SK-N-SH (cell line): ENCODE measurements around the gene MTA3. TPM values are rescaled to one million over a fixed set of nuclear protein-coding genes. Genes with fewer than 3 reads are reported as not detected.

Experiments
- CTCF ChIA-PET: fragments of 300-600, 350-600 bp; formaldehyde crosslinking; extraction: SDS; loops from one replicate; lab custom pipeline; 2021; lab: Yijun Ruan, JAX
- POLR2A ChIA-PET: fragments of 350-600 bp; sonication (Branson Sonifier 250); formaldehyde crosslinking; extraction: SDS; loops from one replicate; lab custom pipeline; 2020; ENCODE audit warnings: antibody characterized with exemption, inconsistent platforms; lab: Yijun Ruan, JAX
- DNase-seq: peaks from one replicate; pipeline ENCODE4 v3.0.0; 2012
- H2AFZ ChIP-seq: fragments of 200-600 bp; sonication (generic); 2 replicates; pipeline ENCODE4 v1.8.1; 2016; ENCODE audit warnings: antibody characterized with exemption, mild to moderate bottlenecking, low read depth
- H3F3A ChIP-seq: fragments of 200-600 bp; sonication (generic); replicated peaks from 2 replicates; pipeline ENCODE3; 2016; ENCODE audit warnings: antibody characterized with exemption, mild to moderate bottlenecking; ENCODE audit not compliant: insufficient read depth
- H3K27ac ChIP-seq, 2 experiments: fragments of 200-500 bp in 1 of 2; fragments of 200-600 bp in 1 of 2; sonication (Bioruptor generic) in 1 of 2; sonication (generic), shearing (Covaris generic) in 1 of 2; 2 replicates each; pipeline versions ENCODE4 v1.5.1 to v1.6.1; 2014 to 2016; ENCODE audit warnings: low read depth in 2 of 2, inconsistent platforms in 1 of 2, low read length in 1 of 2, mild to moderate bottlenecking in 1 of 2, mixed read lengths in 1 of 2
- H3K27me3 ChIP-seq: fragments of 200-600 bp; sonication (generic), shearing (Covaris generic); 2 replicates; pipeline ENCODE4 v1.6.1; 2016; ENCODE audit warnings: mixed run types; ENCODE audit not compliant: insufficient read depth
- H3K36me3 ChIP-seq, 2 experiments: fragments of 200-500 bp in 1 of 2; fragments of 200-600 bp in 1 of 2; sonication (Bioruptor generic) in 1 of 2; sonication (generic) in 1 of 2; replicated peaks in 1 of 2; 2 replicates each; pipeline versions ENCODE3 to v1.5.1; 2014 to 2016; ENCODE audit warnings: low read length in 1 of 2, mild to moderate bottlenecking in 1 of 2; ENCODE audit not compliant: insufficient read depth in 2 of 2, control insufficient read depth in 1 of 2
- H3K4me1 ChIP-seq, 2 experiments: fragments of 200-500 bp in 1 of 2; fragments of 200-600 bp in 1 of 2; sonication (Bioruptor generic) in 1 of 2; sonication (generic), shearing (Covaris generic) in 1 of 2; 2 replicates each; pipeline versions ENCODE4 v1.5.1 to v1.6.1; 2014 to 2016; ENCODE audit warnings: low read depth in 1 of 2, low read length in 1 of 2, mixed run types in 1 of 2; ENCODE audit not compliant: insufficient read depth in 2 of 2, control insufficient read depth in 1 of 2
- H3K4me2 ChIP-seq: fragments of 200-600 bp; sonication (generic), shearing (Covaris generic); 2 replicates; pipeline ENCODE4 v1.6.1; 2017; ENCODE audit warnings: mixed run types
- H3K4me3 ChIP-seq, 2 experiments: fragments of 200-500 bp in 1 of 2; fragments of 200-600 bp in 1 of 2; sonication (Bioruptor generic) in 1 of 2; sonication (generic), shearing (Covaris generic) in 1 of 2; 2 replicates each; pipeline versions ENCODE4 v1.5.1 to v1.8.1; 2014 to 2016; ENCODE audit warnings: low read depth in 2 of 2, inconsistent platforms in 1 of 2, low read length in 1 of 2, mild to moderate bottlenecking in 1 of 2, mixed read lengths in 1 of 2, moderate library complexity in 1 of 2
- H3K79me2 ChIP-seq: fragments of 200-600 bp; sonication (generic); 2 replicates; pipeline ENCODE4 v1.8.1; 2017; ENCODE audit warnings: mild to moderate bottlenecking; ENCODE audit not compliant: insufficient read depth
- H3K9ac ChIP-seq: fragments of 200-600 bp; sonication (generic); 2 replicates; pipeline ENCODE4 v1.6.1; 2017; ENCODE audit warnings: mixed run types
- H3K9me2 ChIP-seq: fragments of 200-600 bp; sonication (generic); 2 replicates; pipeline ENCODE4 v1.6.1; 2017; ENCODE audit warnings: mixed run types
- H3K9me3 ChIP-seq: fragments of 200-600 bp; sonication (generic); 2 replicates; pipeline ENCODE4 v1.6.1; 2017; ENCODE audit warnings: mixed run types, mild to moderate bottlenecking, moderate library complexity
- H4K20me1 ChIP-seq: fragments of 200-600 bp; sonication (generic); 2 replicates; pipeline ENCODE4 v1.6.1; 2017; ENCODE audit warnings: mild to moderate bottlenecking, mixed run types; ENCODE audit not compliant: insufficient read depth
- CHD2 ChIP-seq: fragments of 150-350 bp; IDR thresholded peaks from 2 replicates; pipeline ENCODE4 v1.6.1; 2018; ENCODE audit warnings: low read length; ENCODE audit not compliant: partially characterized antibody
- ELF1 ChIP-seq: IDR thresholded peaks from 2 replicates; pipeline ENCODE4 v1.4.0; 2012
- EP300 ChIP-seq, 2 experiments: IDR thresholded peaks; 2 replicates each; pipeline versions ENCODE4 v1.4.0 to v1.6.1; 2012; ENCODE audit warnings: borderline replicate concordance in 1 of 2, low read depth in 1 of 2, low read length in 1 of 2
- EZH2phosphoT487 ChIP-seq: fragments of 200-600 bp; sonication (generic); IDR thresholded peaks from 2 replicates; pipeline ENCODE4 v1.6.1; 2017; ENCODE audit warnings: low read depth, mixed run types, mild to moderate bottlenecking, antibody characterized with exemption, moderate library complexity, borderline replicate concordance
- FOSL2 ChIP-seq: IDR thresholded peaks from 2 replicates; pipeline ENCODE4 v1.4.0; 2012; ENCODE audit warnings: low read depth, mild to moderate bottlenecking, moderate library complexity, borderline replicate concordance
- FOXM1 ChIP-seq: IDR thresholded peaks from 2 replicates; pipeline ENCODE4 v1.4.0; 2012; ENCODE audit warnings: low read depth, mild to moderate bottlenecking
- GABPA ChIP-seq: IDR thresholded peaks from 2 replicates; pipeline ENCODE4 v1.4.0; 2012; ENCODE audit warnings: low read depth, mild to moderate bottlenecking
- MXI1 ChIP-seq: IDR thresholded peaks from 2 replicates; pipeline ENCODE4 v1.6.1; 2012; ENCODE audit warnings: mild to moderate bottlenecking, low read depth, low read length, improper control_type of control experiment
- NFIC ChIP-seq: IDR thresholded peaks from 2 replicates; pipeline ENCODE4 v1.4.0; 2012; ENCODE audit warnings: borderline replicate concordance
- RAD21 ChIP-seq: IDR thresholded peaks from 2 replicates; pipeline ENCODE4 v1.6.1; 2012; ENCODE audit warnings: mild to moderate bottlenecking, low read length
- RFX5 ChIP-seq: IDR thresholded peaks from 2 replicates; pipeline ENCODE4 v1.6.1; 2012; ENCODE audit warnings: mild to moderate bottlenecking, improper control_type of control experiment, low read length
- RXRA ChIP-seq: IDR thresholded peaks from 2 replicates; pipeline ENCODE4 v1.4.0; 2012; ENCODE audit warnings: low read depth, mild to moderate bottlenecking, borderline replicate concordance
- SIN3A ChIP-seq: IDR thresholded peaks from 2 replicates; pipeline ENCODE4 v1.6.1; 2012; ENCODE audit warnings: low read depth, mild to moderate bottlenecking, low read length, moderate library complexity, borderline replicate concordance
- SMC3 ChIP-seq: IDR thresholded peaks from 2 replicates; pipeline ENCODE4 v1.6.1; 2012; ENCODE audit warnings: low read depth, low read length, improper control_type of control experiment
- TAF1 ChIP-seq: IDR thresholded peaks from 2 replicates; pipeline ENCODE4 v1.6.1; 2012; ENCODE audit warnings: low read depth, mild to moderate bottlenecking, low read length, moderate library complexity, borderline replicate concordance
- TCF12 ChIP-seq: IDR thresholded peaks from 2 replicates; pipeline ENCODE4 v1.4.0; 2012
- TEAD4 ChIP-seq: IDR thresholded peaks from 2 replicates; pipeline ENCODE4 v1.4.0; 2012; ENCODE audit warnings: mild to moderate bottlenecking, borderline replicate concordance; ENCODE audit not compliant: insufficient read depth
- WGBS: methylation state at CpG from one replicate; pipeline ENCODE4 v1.1.6; 2017; ENCODE audit warnings: low lambda C conversion rate; 5-methylcytosine and 5-hydroxymethylcytosine counted together
- polyA plus RNA-seq, 3 experiments: library from polyadenylated mRNA; depleted of rRNA; stranded (reverse); fragments of >200 nt; gene quantifications; 2 replicates each; pipeline ENCODE4 v1.2.3, GENCODE V29; 2012
- TF ChIP-seq, protein P1 (sequence below): fragments of 200-600 bp; sonication (generic); IDR thresholded peaks from 2 replicates; pipeline ENCODE4 v1.6.1; 2017; ENCODE audit warnings: antibody characterized with exemption, mild to moderate bottlenecking, moderate library complexity
- TF ChIP-seq, protein P2 (sequence below): IDR thresholded peaks from 2 replicates; pipeline ENCODE4; 2012
- TF ChIP-seq, protein P3 (sequence below): IDR thresholded peaks from 2 replicates; pipeline ENCODE4 v1.4.0; 2012; ENCODE audit warnings: low read depth, borderline replicate concordance

The MTA3 gene
- polyA plus RNA-seq, 1 of the 3 experiments (the other 2 are of a cell fraction): 30.8 TPM

DNA sequence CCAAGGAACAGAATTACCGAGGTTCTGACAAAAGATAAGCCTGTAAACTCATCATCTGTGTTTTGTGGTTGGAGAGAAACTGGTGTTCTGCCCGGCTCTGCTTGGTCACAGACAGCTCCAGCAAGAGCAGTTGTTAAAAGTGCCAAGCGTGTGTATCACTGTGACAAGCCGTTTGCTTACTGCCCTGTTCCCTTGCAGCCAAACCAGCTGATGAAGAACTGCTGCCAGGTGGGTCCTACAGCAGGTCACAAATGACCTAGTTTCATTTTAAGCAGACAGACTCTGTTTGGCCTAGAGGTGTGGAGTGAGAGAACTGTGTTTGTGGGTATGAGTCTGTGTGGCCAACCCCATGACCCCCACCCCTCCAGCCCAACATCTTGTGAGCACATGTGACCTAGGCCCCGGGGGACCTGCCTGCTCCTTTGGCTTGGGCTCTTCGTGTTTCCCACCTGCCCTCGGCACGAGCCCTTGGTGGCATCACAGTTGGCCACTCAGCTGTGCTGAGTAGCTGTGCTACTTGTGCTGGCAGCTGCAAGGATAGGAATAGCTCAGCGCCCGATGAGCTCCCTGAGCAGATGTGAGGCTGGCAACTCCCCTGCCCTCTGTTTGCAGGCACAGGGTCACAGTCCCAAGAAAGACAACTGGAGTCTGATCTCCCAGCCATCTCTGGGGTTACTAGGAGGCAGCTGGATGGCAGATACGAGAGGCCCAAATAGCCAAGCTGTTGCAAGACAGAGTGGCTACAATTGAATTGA is 185.8 kb downstream of the MTA3 start:
- no peaks in the 10 kb centered on the region for H3K27me3 ChIP-seq
- TF ChIP-seq SMC3 (no peak), EP300 (IDR thresholded peaks at IDR 0.05; ENCODE audit: borderline replicate concordance in 1 of 2, low read depth in 1 of 2, low read length in 1 of 2) (0 out of 4 replicates have a peak, but pooled peaks of 1 of the 2 experiments have one; percentile 31)
- H3K9me3 ChIP-seq: no peaks in the 10 kb centered on the region
- H4K20me1 ChIP-seq: no peaks in the 10 kb centered on the region
- no peak overlapping the region for H3K9ac ChIP-seq
- H2AFZ ChIP-seq: no peak overlapping the region
- DNase-seq: peak; percentile 72
- no peaks in the 10 kb centered on the region for H3K79me2 ChIP-seq
- H3K9me2 ChIP-seq: no peaks in the 10 kb centered on the region
- H3K4me3 ChIP-seq: no peak overlapping the region
- H3F3A ChIP-seq: no peaks in the 10 kb centered on the region
- ChIA-PET CTCF (interaction anchor here (0.8 to 6.2 kb wide), 5 partner anchors 10 to 260 kb away, joined by 3 to 34 read pairs (median 3); partner anchors contain the start of genes KCNG3 and OXER1), POLR2A (interaction anchor here (2.5 kb wide), 1 partner anchor 56 kb away, joined by 7 read pairs; no protein-coding TSS in a partner anchor)
- H3K36me3 ChIP-seq: no peaks in the 10 kb centered on the region
- H3K27ac ChIP-seq: peak overlapping the region in 1 of 2 experiments; percentile 25; a peak in 1 of 4 replicates
- no peak overlapping the region for H3K4me2 ChIP-seq
- peaks cover 0 to 38% of the 10 kb centered on the region in 2 experiments; a peak in 1 of 4 replicates for H3K4me1 ChIP-seq
- 73% methylated on average over 10 of the region's 11 CpGs for WGBS

DNA sequence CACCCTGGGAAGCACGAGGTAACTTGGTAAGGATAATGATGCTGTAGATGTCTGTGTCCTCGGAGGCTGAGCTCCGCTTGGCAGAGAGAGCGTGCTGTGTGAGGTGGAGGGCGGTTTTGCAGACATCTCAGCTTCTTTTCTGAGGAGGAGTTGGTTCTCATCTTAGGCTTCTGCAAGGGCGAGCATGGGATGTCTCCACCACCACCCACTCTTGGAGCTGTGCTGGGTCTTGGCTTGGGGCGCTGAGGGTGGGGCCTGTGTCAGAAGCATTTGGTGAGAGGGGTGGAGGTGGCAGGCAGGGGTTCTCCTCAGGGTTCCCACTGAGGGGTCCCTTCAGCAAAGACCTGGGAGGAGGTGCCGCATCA is 186.3 kb downstream of the MTA3 start:
- no peaks in the 10 kb centered on the region for H3F3A ChIP-seq
- ChIA-PET CTCF (interaction anchor here (0.8 to 6.2 kb wide), 8 partner anchors 9 to 261 kb away, joined by 3 to 34 read pairs (median 3); partner anchors contain the start of genes KCNG3 and OXER1), POLR2A (interaction anchor here (2.5 kb wide), 1 partner anchor 55 kb away, joined by 7 read pairs; no protein-coding TSS in a partner anchor)
- H3K9me3 ChIP-seq: no peaks in the 10 kb centered on the region
- no peak overlapping the region for H3K9ac ChIP-seq
- no peak overlapping the region for H3K4me3 ChIP-seq
- TF ChIP-seq, protein P1, sequence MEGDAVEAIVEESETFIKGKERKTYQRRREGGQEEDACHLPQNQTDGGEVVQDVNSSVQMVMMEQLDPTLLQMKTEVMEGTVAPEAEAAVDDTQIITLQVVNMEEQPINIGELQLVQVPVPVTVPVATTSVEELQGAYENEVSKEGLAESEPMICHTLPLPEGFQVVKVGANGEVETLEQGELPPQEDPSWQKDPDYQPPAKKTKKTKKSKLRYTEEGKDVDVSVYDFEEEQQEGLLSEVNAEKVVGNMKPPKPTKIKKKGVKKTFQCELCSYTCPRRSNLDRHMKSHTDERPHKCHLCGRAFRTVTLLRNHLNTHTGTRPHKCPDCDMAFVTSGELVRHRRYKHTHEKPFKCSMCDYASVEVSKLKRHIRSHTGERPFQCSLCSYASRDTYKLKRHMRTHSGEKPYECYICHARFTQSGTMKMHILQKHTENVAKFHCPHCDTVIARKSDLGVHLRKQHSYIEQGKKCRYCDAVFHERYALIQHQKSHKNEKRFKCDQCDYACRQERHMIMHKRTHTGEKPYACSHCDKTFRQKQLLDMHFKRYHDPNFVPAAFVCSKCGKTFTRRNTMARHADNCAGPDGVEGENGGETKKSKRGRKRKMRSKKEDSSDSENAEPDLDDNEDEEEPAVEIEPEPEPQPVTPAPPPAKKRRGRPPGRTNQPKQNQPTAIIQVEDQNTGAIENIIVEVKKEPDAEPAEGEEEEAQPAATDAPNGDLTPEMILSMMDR: no peak
- TF ChIP-seq SMC3 (no peak), CHD2 (no peak), TEAD4 (no peak), RAD21 (no peak), RXRA (no peak), FOSL2 (no peak), NFIC (no peak), MXI1 (no peak), TCF12 (no peak), ELF1 (no peak), EZH2phosphoT487 (no peak), SIN3A (no peak), RFX5 (no peak), TAF1 (no peak), EP300 (IDR thresholded peaks at IDR 0.05; ENCODE audit: borderline replicate concordance in 1 of 2, low read depth in 1 of 2, low read length in 1 of 2) (no peak), FOXM1 (no peak), GABPA (no peak)
- TF ChIP-seq, protein P2, sequence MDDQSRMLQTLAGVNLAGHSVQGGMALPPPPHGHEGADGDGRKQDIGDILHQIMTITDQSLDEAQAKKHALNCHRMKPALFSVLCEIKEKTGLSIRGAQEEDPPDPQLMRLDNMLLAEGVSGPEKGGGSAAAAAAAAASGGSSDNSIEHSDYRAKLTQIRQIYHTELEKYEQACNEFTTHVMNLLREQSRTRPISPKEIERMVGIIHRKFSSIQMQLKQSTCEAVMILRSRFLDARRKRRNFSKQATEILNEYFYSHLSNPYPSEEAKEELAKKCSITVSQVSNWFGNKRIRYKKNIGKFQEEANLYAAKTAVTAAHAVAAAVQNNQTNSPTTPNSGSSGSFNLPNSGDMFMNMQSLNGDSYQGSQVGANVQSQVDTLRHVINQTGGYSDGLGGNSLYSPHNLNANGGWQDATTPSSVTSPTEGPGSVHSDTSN: no peak
- TF ChIP-seq, protein P3, sequence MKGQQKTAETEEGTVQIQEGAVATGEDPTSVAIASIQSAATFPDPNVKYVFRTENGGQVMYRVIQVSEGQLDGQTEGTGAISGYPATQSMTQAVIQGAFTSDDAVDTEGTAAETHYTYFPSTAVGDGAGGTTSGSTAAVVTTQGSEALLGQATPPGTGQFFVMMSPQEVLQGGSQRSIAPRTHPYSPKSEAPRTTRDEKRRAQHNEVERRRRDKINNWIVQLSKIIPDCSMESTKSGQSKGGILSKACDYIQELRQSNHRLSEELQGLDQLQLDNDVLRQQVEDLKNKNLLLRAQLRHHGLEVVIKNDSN: no peak
- no peaks in the 10 kb centered on the region for H3K36me3 ChIP-seq
- no peaks in the 10 kb centered on the region for H3K27me3 ChIP-seq
- H3K4me2 ChIP-seq: 0 out of 2 replicates have a peak overlapping the region, but pooled peaks have one; percentile 15
- no peak overlapping the region for H2AFZ ChIP-seq
- DNase-seq: peak; percentile 38
- no peaks in the 10 kb centered on the region for H3K9me2 ChIP-seq
- WGBS: 92% methylated on average over 8 of the region's 8 CpGs
- peak overlapping the region in 1 of 2 experiments; percentile 25; a peak in 1 of 4 replicates for H3K27ac ChIP-seq
- no peaks in the 10 kb centered on the region for H4K20me1 ChIP-seq
- H3K4me1 ChIP-seq: peaks cover 0 to 38% of the 10 kb centered on the region in 2 experiments; a peak in 1 of 4 replicates
- no peaks in the 10 kb centered on the region for H3K79me2 ChIP-seq
